ENCODE data around the gene EHD1.

DNA sequence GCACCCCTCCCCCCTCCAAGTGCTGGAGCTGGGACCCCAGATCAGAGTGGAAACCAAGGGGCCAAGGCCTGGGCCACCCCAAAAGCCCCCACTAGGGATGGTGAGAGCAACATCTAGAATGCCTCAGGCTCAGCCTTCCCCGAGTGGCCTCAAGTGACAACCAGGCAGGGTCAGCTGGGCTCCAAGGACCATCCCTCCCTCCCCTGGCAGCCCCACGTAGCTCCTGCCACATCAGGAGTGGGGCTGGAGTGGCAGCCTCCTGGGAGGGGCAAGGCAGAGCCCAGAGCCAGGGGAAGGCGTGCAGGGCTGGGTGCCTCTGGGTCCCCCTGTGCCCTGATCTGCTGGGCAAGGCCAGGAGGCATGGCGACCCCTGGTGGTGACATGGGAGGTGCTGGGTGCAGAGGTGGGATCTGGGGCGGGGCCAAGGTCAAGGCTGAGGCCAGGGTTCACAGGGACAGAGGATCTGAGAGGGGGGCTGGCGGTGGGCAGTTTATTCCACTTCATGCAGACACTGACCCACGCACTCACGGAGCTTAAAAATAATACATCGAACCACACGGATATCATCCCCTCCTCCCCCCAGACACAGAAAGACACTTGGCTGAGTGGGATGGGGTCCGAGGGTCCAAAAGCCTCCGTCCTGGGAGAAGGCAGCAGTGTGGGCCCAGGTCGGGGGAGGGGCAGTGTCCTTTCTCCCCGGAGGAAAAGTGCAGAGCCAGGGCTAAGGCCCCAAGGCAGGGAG lies 15.8 kb upstream of the EHD1 start:
- TF ChIP-seq, protein P1, sequence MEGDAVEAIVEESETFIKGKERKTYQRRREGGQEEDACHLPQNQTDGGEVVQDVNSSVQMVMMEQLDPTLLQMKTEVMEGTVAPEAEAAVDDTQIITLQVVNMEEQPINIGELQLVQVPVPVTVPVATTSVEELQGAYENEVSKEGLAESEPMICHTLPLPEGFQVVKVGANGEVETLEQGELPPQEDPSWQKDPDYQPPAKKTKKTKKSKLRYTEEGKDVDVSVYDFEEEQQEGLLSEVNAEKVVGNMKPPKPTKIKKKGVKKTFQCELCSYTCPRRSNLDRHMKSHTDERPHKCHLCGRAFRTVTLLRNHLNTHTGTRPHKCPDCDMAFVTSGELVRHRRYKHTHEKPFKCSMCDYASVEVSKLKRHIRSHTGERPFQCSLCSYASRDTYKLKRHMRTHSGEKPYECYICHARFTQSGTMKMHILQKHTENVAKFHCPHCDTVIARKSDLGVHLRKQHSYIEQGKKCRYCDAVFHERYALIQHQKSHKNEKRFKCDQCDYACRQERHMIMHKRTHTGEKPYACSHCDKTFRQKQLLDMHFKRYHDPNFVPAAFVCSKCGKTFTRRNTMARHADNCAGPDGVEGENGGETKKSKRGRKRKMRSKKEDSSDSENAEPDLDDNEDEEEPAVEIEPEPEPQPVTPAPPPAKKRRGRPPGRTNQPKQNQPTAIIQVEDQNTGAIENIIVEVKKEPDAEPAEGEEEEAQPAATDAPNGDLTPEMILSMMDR (conservative IDR thresholded peaks at IDR 0.05; ENCODE audit: low read depth, low read length): peak; percentile 89
- TF ChIP-seq POLR2A (IDR thresholded peaks at IDR 0.05; ENCODE audit: low read depth, low read length) (no peak), SMC3 (IDR thresholded peaks at IDR 0.05; ENCODE audit: low read depth, low read length) (peak; percentile 95), MXI1 (IDR thresholded peaks at IDR 0.05; ENCODE audit: borderline replicate concordance, low read depth, low read length) (no peak), CEBPB (IDR thresholded peaks at IDR 0.05; ENCODE audit: low read depth, low read length) (no peak), BHLHE40 (IDR thresholded peaks at IDR 0.05; ENCODE audit: low read depth, low read length) (no peak), RFX5 (IDR thresholded peaks at IDR 0.05; ENCODE audit: low read depth, low read length) (no peak), RAD21 (IDR thresholded peaks at IDR 0.05; ENCODE audit: low read length) (peak; percentile 85), MAZ (IDR thresholded peaks at IDR 0.05; ENCODE audit: borderline replicate concordance, low read depth, low read length) (0 out of 2 replicates have a peak, but pooled peaks have one; percentile 42)
- TF ChIP-seq, protein P2, sequence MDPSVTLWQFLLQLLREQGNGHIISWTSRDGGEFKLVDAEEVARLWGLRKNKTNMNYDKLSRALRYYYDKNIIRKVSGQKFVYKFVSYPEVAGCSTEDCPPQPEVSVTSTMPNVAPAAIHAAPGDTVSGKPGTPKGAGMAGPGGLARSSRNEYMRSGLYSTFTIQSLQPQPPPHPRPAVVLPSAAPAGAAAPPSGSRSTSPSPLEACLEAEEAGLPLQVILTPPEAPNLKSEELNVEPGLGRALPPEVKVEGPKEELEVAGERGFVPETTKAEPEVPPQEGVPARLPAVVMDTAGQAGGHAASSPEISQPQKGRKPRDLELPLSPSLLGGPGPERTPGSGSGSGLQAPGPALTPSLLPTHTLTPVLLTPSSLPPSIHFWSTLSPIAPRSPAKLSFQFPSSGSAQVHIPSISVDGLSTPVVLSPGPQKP (IDR thresholded peaks at IDR 0.05; ENCODE audit: borderline replicate concordance, low read depth, low read length): no peak
- TF ChIP-seq, protein P3, sequence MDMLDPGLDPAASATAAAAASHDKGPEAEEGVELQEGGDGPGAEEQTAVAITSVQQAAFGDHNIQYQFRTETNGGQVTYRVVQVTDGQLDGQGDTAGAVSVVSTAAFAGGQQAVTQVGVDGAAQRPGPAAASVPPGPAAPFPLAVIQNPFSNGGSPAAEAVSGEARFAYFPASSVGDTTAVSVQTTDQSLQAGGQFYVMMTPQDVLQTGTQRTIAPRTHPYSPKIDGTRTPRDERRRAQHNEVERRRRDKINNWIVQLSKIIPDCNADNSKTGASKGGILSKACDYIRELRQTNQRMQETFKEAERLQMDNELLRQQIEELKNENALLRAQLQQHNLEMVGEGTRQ (IDR thresholded peaks at IDR 0.05; ENCODE audit: low read depth, low read length): no peak

All from IMR-90 (cell line).